ENCODE data around the gene EPS8L1.

The EPS8L1 gene

GRCh38 chr19:55066107-55066709 is 9.5 kb upstream of the EPS8L1 start:
- DNase-seq (ENCODE audit: low spot score): no peak

GRCh38 chr19:55067869-55068268 is 7.8 kb upstream of the EPS8L1 start:
- no peak for TF ChIP-seq CTCF (IDR thresholded peaks at IDR 0.05; ENCODE audit: borderline replicate concordance, control extremely low read depth, extremely low read depth, insufficient read depth, missing control alignments)
- DNase-seq (ENCODE audit: low spot score): no peak
- in situ Hi-C loops (cut with MboI; ENCODE audit: low sequenced_read_pairs, unreplicated experiment): no loop called here

More at GRCh38 chr19:55066107-55066709, 9.5 kb upstream of the EPS8L1 start:
- no peak for TF ChIP-seq CTCF (IDR thresholded peaks at IDR 0.05; ENCODE audit: borderline replicate concordance, control extremely low read depth, extremely low read depth, insufficient read depth, missing control alignments)
- in situ Hi-C loops (cut with MboI; ENCODE audit: low sequenced_read_pairs, unreplicated experiment): no loop called here

GRCh38 chr19:55068950-55069864 is 6.5 kb upstream of the EPS8L1 start:
- in situ Hi-C loops (cut with MboI; ENCODE audit: low sequenced_read_pairs, unreplicated experiment): no loop called here
- TF ChIP-seq CTCF (IDR thresholded peaks at IDR 0.05; ENCODE audit: borderline replicate concordance, control extremely low read depth, extremely low read depth, insufficient read depth, missing control alignments): no peak
- DNase-seq (ENCODE audit: low spot score): no peak

- in situ Hi-C loops (cut with MboI; ENCODE audit: low sequenced_read_pairs, unreplicated experiment): no loop called here
- DNase-seq (ENCODE audit: low spot score): no peak
- no peak for TF ChIP-seq CTCF (IDR thresholded peaks at IDR 0.05; ENCODE audit: borderline replicate concordance, control extremely low read depth, extremely low read depth, insufficient read depth, missing control alignments)
Measured at GRCh38 chr19:55069865-55070197, 5.8 kb upstream of the EPS8L1 start.

GRCh38 chr19:55070466-55071128 is 5.1 kb upstream of the EPS8L1 start:
- in situ Hi-C loops (cut with MboI; ENCODE audit: low sequenced_read_pairs, unreplicated experiment): no loop called here
- DNase-seq (ENCODE audit: low spot score): no peak
- no peak for TF ChIP-seq CTCF (IDR thresholded peaks at IDR 0.05; ENCODE audit: borderline replicate concordance, control extremely low read depth, extremely low read depth, insufficient read depth, missing control alignments)

- TF ChIP-seq CTCF (IDR thresholded peaks at IDR 0.05; ENCODE audit: borderline replicate concordance, control extremely low read depth, extremely low read depth, insufficient read depth, missing control alignments): no peak
- in situ Hi-C loops (cut with MboI; ENCODE audit: low sequenced_read_pairs, unreplicated experiment): no loop called here
- DNase-seq (ENCODE audit: low spot score): no peak
Measured at GRCh38 chr19:55071129-55071502, 4.6 kb upstream of the EPS8L1 start.
